OCI-LY7 (cell line): ENCODE results near the gene SLC13A1.

Experiments used
- CTCF ChIP-seq: fragments of 200-600 bp; sonication (generic); conservative IDR thresholded peaks from 2 replicates; pipeline ENCODE4 v1.5.1; 2014; ENCODE audit warnings: mild to moderate bottlenecking, antibody characterized with exemption, low read length, moderate library complexity, mixed read lengths
- EZH2phosphoT487 ChIP-seq: fragments of 200-600 bp; sonication (generic); IDR thresholded peaks from 2 replicates; pipeline ENCODE4 v1.6.1; 2018; ENCODE audit warnings: low read depth, borderline replicate concordance, mild to moderate bottlenecking, mixed run types, antibody characterized with exemption, low read length, moderate library complexity, mixed read lengths

GRCh38 chr7:123075838-123076467 is 123.8 kb downstream of the SLC13A1 start:
- no peak for TF ChIP-seq EZH2phosphoT487
- no peak for TF ChIP-seq CTCF
